Measurements from ENCODE around the gene VARS2.

DNA sequence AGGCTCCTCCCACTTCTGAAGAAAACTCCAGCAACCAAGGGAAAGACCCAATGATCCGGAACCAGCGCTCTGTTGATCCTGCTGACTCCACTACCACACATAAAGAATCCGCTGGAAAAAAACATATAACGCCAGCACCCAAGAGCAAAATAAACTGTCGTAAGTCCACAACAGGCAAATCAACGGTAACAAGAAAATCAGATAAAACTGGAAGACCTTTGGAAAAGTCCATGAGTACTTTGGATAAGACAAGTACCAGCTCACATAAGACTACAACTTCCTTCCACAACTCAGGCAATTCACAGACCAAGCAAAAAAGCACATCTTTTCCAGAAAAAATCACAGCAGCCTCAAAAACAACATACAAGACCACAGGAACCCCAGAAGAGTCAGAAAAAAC lies 34.8 kb downstream of the VARS2 start:
- TF ChIP-seq, protein P1, sequence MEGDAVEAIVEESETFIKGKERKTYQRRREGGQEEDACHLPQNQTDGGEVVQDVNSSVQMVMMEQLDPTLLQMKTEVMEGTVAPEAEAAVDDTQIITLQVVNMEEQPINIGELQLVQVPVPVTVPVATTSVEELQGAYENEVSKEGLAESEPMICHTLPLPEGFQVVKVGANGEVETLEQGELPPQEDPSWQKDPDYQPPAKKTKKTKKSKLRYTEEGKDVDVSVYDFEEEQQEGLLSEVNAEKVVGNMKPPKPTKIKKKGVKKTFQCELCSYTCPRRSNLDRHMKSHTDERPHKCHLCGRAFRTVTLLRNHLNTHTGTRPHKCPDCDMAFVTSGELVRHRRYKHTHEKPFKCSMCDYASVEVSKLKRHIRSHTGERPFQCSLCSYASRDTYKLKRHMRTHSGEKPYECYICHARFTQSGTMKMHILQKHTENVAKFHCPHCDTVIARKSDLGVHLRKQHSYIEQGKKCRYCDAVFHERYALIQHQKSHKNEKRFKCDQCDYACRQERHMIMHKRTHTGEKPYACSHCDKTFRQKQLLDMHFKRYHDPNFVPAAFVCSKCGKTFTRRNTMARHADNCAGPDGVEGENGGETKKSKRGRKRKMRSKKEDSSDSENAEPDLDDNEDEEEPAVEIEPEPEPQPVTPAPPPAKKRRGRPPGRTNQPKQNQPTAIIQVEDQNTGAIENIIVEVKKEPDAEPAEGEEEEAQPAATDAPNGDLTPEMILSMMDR (IDR thresholded peaks at IDR 0.05), result no peak
- TF ChIP-seq POLR2AphosphoS5 (IDR thresholded peaks at IDR 0.05; ENCODE audit: insufficient read depth in 1 of 2, low read depth in 1 of 2) (no peak), POLR2A (IDR thresholded peaks at IDR 0.05) (no peak)
